H1 (cell line): Measurements from ENCODE around the gene CRYAB. TPM values are rescaled to one million over a fixed set of nuclear protein-coding genes. Genes with fewer than 3 reads are reported as not detected.
A peak's percentile ranks its signal among the peaks of the same experiment; 100 is the strongest.

Source experiments
- CTCF ChIA-PET: fragments of 300-600 bp; sonication (Branson Sonifier 250); formaldehyde crosslinking; loops from one replicate; lab custom pipeline; 2021; ENCODE audit not compliant: partially characterized antibody; lab: Charles Lee
- POLR2A ChIA-PET: fragments of 300-600 bp; sonication (Branson Sonifier 250); formaldehyde crosslinking; loops from one replicate; lab custom pipeline; 2021; ENCODE audit warnings: inconsistent platforms; ENCODE audit not compliant: partially characterized antibody; lab: Charles Lee
- DNase-seq, 2 experiments: peaks; one replicate each; pipeline versions ENCODE4 v3.0.0 to v3.0.0-alpha.2; 2010 to 2022; ENCODE audit warnings: low spot score in 2 of 2, low read depth in 1 of 2, mixed read lengths in 1 of 2
- FAIRE-seq: peaks from 2 replicates; lab custom pipeline; 2011; peaks lifted over from hg19 to GRCh38; lab: Jason Lieb, UNC
- H2AFZ ChIP-seq: 2 replicates; pipeline ENCODE4 v1.8.1; 2012; ENCODE audit warnings: low read length, inconsistent platforms
- H2AK5ac ChIP-seq: 2 replicates; pipeline ENCODE4 v1.6.1; 2013; ENCODE audit warnings: low read depth, low read length
- H2BK120ac ChIP-seq: replicated peaks from 2 replicates; pipeline ENCODE3; 2013; ENCODE audit warnings: low read depth, low read length, inconsistent platforms
- H2BK12ac ChIP-seq: 2 replicates; pipeline ENCODE4 v1.6.1; 2013; ENCODE audit warnings: low read depth, low read length
- H2BK15ac ChIP-seq: 2 replicates; pipeline ENCODE4 v1.6.1; 2013; ENCODE audit warnings: low read length
- H2BK20ac ChIP-seq: 2 replicates; pipeline ENCODE4 v1.6.1; 2013; ENCODE audit warnings: low read length
- H2BK5ac ChIP-seq: 2 replicates; pipeline ENCODE4 v1.6.1; 2013; ENCODE audit warnings: low read depth, low read length
- H3K14ac ChIP-seq: 2 replicates; pipeline ENCODE4 v1.6.1; 2013; ENCODE audit warnings: inconsistent platforms; ENCODE audit not compliant: insufficient read length
- H3K18ac ChIP-seq: 2 replicates; pipeline ENCODE4 v1.6.1; 2013; ENCODE audit warnings: low read length; ENCODE audit errors: extremely low read depth
- H3K23ac ChIP-seq: 2 replicates; pipeline ENCODE4 v1.6.1; 2013; ENCODE audit warnings: inconsistent platforms; ENCODE audit not compliant: insufficient read length
- H3K23me2 ChIP-seq: 2 replicates; pipeline ENCODE4 v1.6.1; 2013; ENCODE audit warnings: low read depth, low read length
- H3K27ac ChIP-seq: 2 replicates; pipeline ENCODE4 v1.6.1; 2011; ENCODE audit warnings: low read depth, low read length, inconsistent platforms
- H3K27me3 ChIP-seq, 4 experiments: replicated peaks in 1 of 4; 1 replicate in 1 of 4; 2 replicates in 3 of 4; pipeline versions ENCODE4 v1.6.1 to v1.8.1; 2011 to 2013; ENCODE audit warnings: low read length in 3 of 4, mild to moderate bottlenecking in 3 of 4, inconsistent platforms in 2 of 4, mixed read lengths in 2 of 4, moderate library complexity in 1 of 4; ENCODE audit not compliant: control insufficient read depth in 3 of 4, insufficient read depth in 3 of 4; ENCODE audit errors: extremely low read depth in 1 of 4
- H3K36me3 ChIP-seq, 4 experiments: 2 replicates each; pipeline versions ENCODE4 v1.6.1 to v1.8.1; 2011 to 2013; ENCODE audit warnings: mild to moderate bottlenecking in 4 of 4, low read length in 3 of 4, moderate library complexity in 2 of 4, control low read depth in 1 of 4, inconsistent platforms in 1 of 4; ENCODE audit not compliant: insufficient read depth in 4 of 4, control insufficient read depth in 2 of 4
- H3K4ac ChIP-seq: replicated peaks from 2 replicates; pipeline ENCODE3; 2013; ENCODE audit warnings: low read length, low read depth, mixed read lengths, inconsistent platforms; ENCODE audit not compliant: insufficient read length
- H3K4me1 ChIP-seq, 4 experiments: replicated peaks in 1 of 4; 1 replicate in 1 of 4; 2 replicates in 3 of 4; pipeline versions ENCODE4 v1.6.1 to v1.8.1; 2011 to 2013; ENCODE audit warnings: low read length in 3 of 4, inconsistent platforms in 2 of 4, mixed read lengths in 1 of 4; ENCODE audit not compliant: insufficient read depth in 4 of 4, control insufficient read depth in 3 of 4
- H3K4me2 ChIP-seq, 2 experiments: 2 replicates each; pipeline versions ENCODE4 v1.6.1 to v1.8.1; 2011 to 2013; ENCODE audit warnings: low read depth in 2 of 2, low read length in 2 of 2, control low read depth in 1 of 2, inconsistent platforms in 1 of 2, mild to moderate bottlenecking in 1 of 2; ENCODE audit not compliant: insufficient read depth in 1 of 2
- H3K4me3 ChIP-seq, 4 experiments: fragments of 200-600, 300-600 bp in 1 of 4; sonication (generic), shearing (Covaris generic), sonication (Bioruptor Twin) in 1 of 4; 2 replicates each; pipeline versions ENCODE4 v1.5.1 to v1.8.1; 2011 to 2016; ENCODE audit warnings: low read length in 4 of 4, low read depth in 3 of 4, control low read depth in 2 of 4, inconsistent platforms in 2 of 4, mild to moderate bottlenecking in 2 of 4, mixed read lengths in 1 of 4, moderate library complexity in 1 of 4; ENCODE audit not compliant: insufficient read depth in 2 of 4; ENCODE audit errors: extremely low read depth in 1 of 4
- H3K56ac ChIP-seq: replicated peaks from 2 replicates; pipeline ENCODE3; 2013; ENCODE audit warnings: low read depth, mild to moderate bottlenecking, mixed read lengths, low read length, inconsistent platforms; ENCODE audit not compliant: insufficient read length
- H3K79me1 ChIP-seq: 2 replicates; pipeline ENCODE4 v1.6.1; 2013; ENCODE audit warnings: low read depth, low read length, control low read depth
- H3K79me2 ChIP-seq, 2 experiments: 2 replicates each; pipeline versions ENCODE4 v1.6.1 to v1.8.1; 2012 to 2013; ENCODE audit warnings: low read length in 2 of 2, mild to moderate bottlenecking in 2 of 2, inconsistent platforms in 1 of 2; ENCODE audit not compliant: insufficient read depth in 2 of 2, control insufficient read depth in 1 of 2
- H3K9ac ChIP-seq, 4 experiments: replicated peaks in 1 of 4; 1 replicate in 1 of 4; 2 replicates in 3 of 4; pipeline versions ENCODE4 v1.6.1 to v1.8.1; 2011 to 2013; ENCODE audit warnings: low read depth in 3 of 4, low read length in 3 of 4, control low read depth in 2 of 4, mild to moderate bottlenecking in 2 of 4, moderate library complexity in 2 of 4, inconsistent platforms in 1 of 4; ENCODE audit errors: extremely low read depth in 1 of 4
- H3K9me3 ChIP-seq, 2 experiments: 2 replicates each; pipeline versions ENCODE4 v1.6.1 to v1.8.1; 2012 to 2013; ENCODE audit warnings: mild to moderate bottlenecking in 2 of 2, moderate library complexity in 2 of 2, control low read depth in 1 of 2, inconsistent platforms in 1 of 2, low read depth in 1 of 2, low read length in 1 of 2, mixed read lengths in 1 of 2; ENCODE audit not compliant: insufficient read depth in 2 of 2
- H4K20me1 ChIP-seq, 2 experiments: replicated peaks in 1 of 2; 2 replicates each; pipeline versions ENCODE3 to v1.8.1; 2011 to 2013; ENCODE audit warnings: inconsistent platforms in 2 of 2, low read length in 2 of 2, mild to moderate bottlenecking in 1 of 2; ENCODE audit not compliant: insufficient read depth in 2 of 2, control insufficient read depth in 1 of 2
- H4K5ac ChIP-seq: 2 replicates; pipeline ENCODE4 v1.6.1; 2013; ENCODE audit warnings: low read length, low read depth, mixed read lengths, inconsistent platforms; ENCODE audit not compliant: insufficient read length
- H4K8ac ChIP-seq: 2 replicates; pipeline ENCODE4 v1.8.0; 2013; ENCODE audit warnings: mild to moderate bottlenecking, moderate library complexity, low read length, inconsistent platforms; ENCODE audit not compliant: insufficient read depth; ENCODE audit errors: extremely low read depth
- H4K91ac ChIP-seq: replicated peaks from 2 replicates; pipeline ENCODE3; 2013; ENCODE audit warnings: low read length, mixed read lengths, inconsistent platforms; ENCODE audit not compliant: insufficient read length
- ASH2L ChIP-seq: fragments of 200-600, 300-600 bp; sonication (generic); IDR thresholded peaks from one replicate; pipeline ENCODE4 v1.7.1; 2017; ENCODE audit warnings: low read length
- CHD2 ChIP-seq: IDR thresholded peaks from 2 replicates; pipeline ENCODE4 v1.6.1; 2012; ENCODE audit warnings: low read length, improper control_type of control experiment
- EZH2 ChIP-seq: fragments of 200-600 bp; sonication (generic); IDR thresholded peaks from 2 replicates; pipeline ENCODE4 v1.7.1; 2012; ENCODE audit warnings: low read depth, mild to moderate bottlenecking, moderate library complexity, low read length, inconsistent platforms; ENCODE audit not compliant: severe bottlenecking
- FOSL1 ChIP-seq: IDR thresholded peaks from 2 replicates; pipeline ENCODE4 v1.6.1; 2011; ENCODE audit warnings: mild to moderate bottlenecking, low read depth, low read length, moderate library complexity; ENCODE audit not compliant: insufficient read depth
- MAFK ChIP-seq: IDR thresholded peaks from 2 replicates; pipeline ENCODE4 v1.6.1; 2012; ENCODE audit warnings: low read depth, mild to moderate bottlenecking, improper control_type of control experiment, low read length
- POU5F1 ChIP-seq: IDR thresholded peaks from 2 replicates; pipeline ENCODE4 v1.6.1; 2011; ENCODE audit warnings: low read depth, mild to moderate bottlenecking, low read length, moderate library complexity
- RAD21 ChIP-seq, 2 experiments: IDR thresholded peaks in 1 of 2; conservative IDR thresholded peaks in 1 of 2; 2 replicates each; pipeline ENCODE4 v1.6.1; 2011; ENCODE audit warnings: low read depth in 2 of 2, low read length in 2 of 2, improper control_type of control experiment in 1 of 2, inconsistent platforms in 1 of 2, mild to moderate bottlenecking in 1 of 2, moderate library complexity in 1 of 2
- SP4 ChIP-seq: IDR thresholded peaks from 2 replicates; pipeline ENCODE4 v1.6.1; 2012; ENCODE audit warnings: low read length, inconsistent platforms
- USF2 ChIP-seq: IDR thresholded peaks from 2 replicates; pipeline ENCODE4 v1.6.1; 2011; ENCODE audit warnings: low read length, improper control_type of control experiment
- WGBS, 2 experiments: shearing (Covaris generic) in 1 of 2; methylation state at CpG; one replicate each; pipeline versions ENCODE4 v1.1.6 to v1.1.7; 2013 to 2015; ENCODE audit warnings: low lambda C conversion rate in 2 of 2, mixed read lengths in 2 of 2, inconsistent platforms in 1 of 2, low coverage in 1 of 2, missing lambda C conversion rate in 1 of 2; ENCODE audit not compliant: insufficient replicate concordance in 2 of 2, insufficient coverage in 1 of 2, insufficient read length in 1 of 2; ENCODE audit errors: extremely low coverage in 1 of 2, missing lambda C conversion rate in 1 of 2; 5-methylcytosine and 5-hydroxymethylcytosine counted together
- polyA plus RNA-seq, 7 experiments: library from polyadenylated mRNA; depleted of rRNA in 3 of 7; stranded (reverse) in 5 of 7; unstranded in 2 of 7; fragments of >200 nt in 5 of 7; fragments of 200-250 nt in 2 of 7; gene quantifications; 1 replicate in 5 of 7; 2 replicates in 1 of 7; 4 replicates in 1 of 7; pipeline versions ENCODE4 v1.2.1 to v1.2.3, GENCODE V29; 2011 to 2013; ENCODE audit warnings: missing spikeins in 2 of 7, mixed read lengths in 2 of 7
- total RNA-seq: library from RNA; stranded (reverse); fragmentation: NEBNext Ultra II Directional; extraction: Animal tissue kit (Norgen Biotek cat#: 25700); gene quantifications from 2 replicates; pipeline ENCODE4 v1.2.1, GENCODE V29; 2021

The CRYAB gene
- total and polyA plus RNA-seq, 2 of the 8 experiments (the other 6 are each of a cell fraction or from before 2014, with no cell fraction given) = 1.9 to 2.0 TPM

GRCh38 chr11:111937844-111938243, 26.3 kb upstream of the CRYAB start:
- no peak overlapping the region for H2BK120ac ChIP-seq
- no peak overlapping the region for H3K23ac ChIP-seq
- H3K9ac ChIP-seq = no peak overlapping the region; a peak in 1 of 7 replicates
- H3K14ac ChIP-seq = no peak overlapping the region
- H2BK15ac ChIP-seq = no peak overlapping the region
- H4K20me1 ChIP-seq = no peaks in the 10 kb centered on the region
- no peaks in the 10 kb centered on the region for H3K36me3 ChIP-seq
- H3K4ac ChIP-seq = peak overlapping the region; percentile 2
- 0 out of 2 replicates have a peak overlapping the region, but pooled peaks have one; percentile 0 for H2AK5ac ChIP-seq
- peaks cover 12 to 22% (median 12%) of the 10 kb centered on the region in 4 experiments for H3K4me1 ChIP-seq
- ChIA-PET CTCF (interaction anchor here (0.6 to 25.5 kb wide), 18 partner anchors 9 to 88 kb away, joined by 3 to 565 read pairs (median 4); partner anchors contain the start of gene DLAT), POLR2A (interaction anchor here (0.8 to 3.1 kb wide), 15 partner anchors 8 to 72 kb away, joined by 3 to 22 read pairs (median 3); partner anchors contain the start of gene C11orf52)
- no peak overlapping the region for H3K27ac ChIP-seq
- peak overlapping the region; percentile 20 for H4K5ac ChIP-seq
- H4K8ac ChIP-seq = no peak overlapping the region
- H3K79me2 ChIP-seq = peaks cover 0 to 5% of the 10 kb centered on the region in 2 experiments; a peak in 2 of 4 replicates
- H3K23me2 ChIP-seq = peaks cover 10% of the 10 kb centered on the region
- 70% methylated on average over 7 of the region's 7 CpGs; no CpG with 5 or more reads in 1 of the 2 experiments for WGBS, 2 experiments
- H2BK12ac ChIP-seq = peak overlapping the region; percentile 51; the same call in 1 of the 2 replicates
- DNase-seq (no peak), FAIRE-seq (no peak)
- H2BK5ac ChIP-seq = peak overlapping the region; percentile 61; the same call in 1 of the 2 replicates
- H3K9me3 ChIP-seq = no peaks in the 10 kb centered on the region
- peak overlapping the region; percentile 93 for H3K18ac ChIP-seq
- H2AFZ ChIP-seq = 0 out of 2 replicates have a peak overlapping the region, but pooled peaks have one; percentile 28
- H3K4me2 ChIP-seq = peak overlapping the region; percentile 77 to 95
- H3K79me1 ChIP-seq = no peaks in the 10 kb centered on the region
- H3K4me3 ChIP-seq = peak overlapping the region; percentile 54 to 91 (median 64); a peak in 6 of 8 replicates
- H3K27me3 ChIP-seq = no peaks in the 10 kb centered on the region
- peak overlapping the region; percentile 84 for H4K91ac ChIP-seq
- H2BK20ac ChIP-seq = no peak overlapping the region
- H3K56ac ChIP-seq = no peak overlapping the region
- TF ChIP-seq SP4 (no peak), RAD21 (IDR thresholded peaks at IDR 0.05 in 1 of 2, conservative IDR thresholded peaks at IDR 0.05 in 1 of 2; ENCODE audit: low read depth in 2 of 2, low read length in 2 of 2) (no peak), CHD2 (no peak), POU5F1 (no peak), USF2 (no peak), EZH2 (no peak), MAFK (no peak), FOSL1 (no peak), ASH2L (no peak)
